Mucosa of rectum (tissue), 2 donors: ENCODE measurements around the gene RGS6.

Source experiments
- H3K27ac ChIP-seq, 2 donors: one replicate each; pipeline ENCODE4 v1.7.0; 2013; ENCODE audit warnings: inconsistent platforms in 2 of 2, low read depth in 2 of 2, low read length in 2 of 2
- H3K27me3 ChIP-seq, 2 donors: one replicate each; pipeline ENCODE4 v1.7.0; 2013; ENCODE audit warnings: low read length in 2 of 2; ENCODE audit not compliant: control insufficient read depth in 2 of 2, insufficient read depth in 2 of 2
- H3K36me3 ChIP-seq, 2 donors: one replicate each; pipeline ENCODE4 v1.7.0; 2013; ENCODE audit warnings: low read length in 2 of 2; ENCODE audit not compliant: control insufficient read depth in 2 of 2, insufficient read depth in 2 of 2
- H3K4me1 ChIP-seq, 2 donors: one replicate each; pipeline ENCODE4 v1.7.0; 2013; ENCODE audit warnings: low read length in 2 of 2, mild to moderate bottlenecking in 1 of 2; ENCODE audit not compliant: control insufficient read depth in 2 of 2, insufficient read depth in 2 of 2
- H3K4me3 ChIP-seq, 2 donors: one replicate each; pipeline ENCODE4 v1.7.0; 2013; ENCODE audit warnings: low read length in 2 of 2
- H3K9ac ChIP-seq, 2 donors: one replicate each; pipeline ENCODE4 v1.7.0; 2013; ENCODE audit warnings: low read length in 2 of 2, low read depth in 1 of 2, mild to moderate bottlenecking in 1 of 2
- H3K9me3 ChIP-seq, 2 donors: one replicate each; pipeline ENCODE4 v1.7.0; 2013; ENCODE audit warnings: low read length in 2 of 2; ENCODE audit not compliant: control insufficient read depth in 2 of 2
- donor health status: healthy.
- donor health status: Normal muscosa, but diverticular disease.

The RGS6 gene

DNA sequence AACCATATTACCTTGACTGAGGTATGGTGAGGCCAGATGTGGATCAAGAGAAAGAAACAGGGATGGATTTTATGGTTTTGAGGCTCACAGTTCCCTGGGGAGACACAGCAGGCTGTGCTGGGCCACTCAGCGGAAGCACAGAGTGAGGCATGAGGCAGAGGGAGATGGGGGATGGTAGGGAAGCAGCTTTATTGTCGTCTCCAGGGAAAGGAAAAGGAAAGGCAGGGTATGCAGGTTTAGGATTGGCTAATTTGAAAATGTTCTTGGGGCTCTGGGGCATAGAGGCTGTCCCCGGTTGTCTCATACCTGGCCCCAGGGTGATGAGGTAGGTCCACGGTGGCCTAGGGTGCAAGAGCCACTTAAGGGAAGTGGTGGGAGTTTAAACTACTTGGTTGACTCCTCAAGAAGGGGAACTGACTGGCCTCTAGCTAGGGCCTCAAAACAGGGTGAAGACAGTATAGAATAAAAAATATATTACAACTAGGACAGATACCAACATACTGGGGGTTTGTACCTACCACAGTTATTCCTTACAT is 322.8 kb downstream of the RGS6 start:
- no peak overlapping the region for H3K4me3 ChIP-seq
- no peak overlapping the region for H3K9ac ChIP-seq
- no peak overlapping the region for H3K27ac ChIP-seq
- no peaks in the 10 kb centered on the region for H3K36me3 ChIP-seq
- H3K27me3 ChIP-seq, result no peaks in the 10 kb centered on the region
- no peaks in the 10 kb centered on the region for H3K9me3 ChIP-seq
- H3K4me1 ChIP-seq, result no peaks in the 10 kb centered on the region

DNA sequence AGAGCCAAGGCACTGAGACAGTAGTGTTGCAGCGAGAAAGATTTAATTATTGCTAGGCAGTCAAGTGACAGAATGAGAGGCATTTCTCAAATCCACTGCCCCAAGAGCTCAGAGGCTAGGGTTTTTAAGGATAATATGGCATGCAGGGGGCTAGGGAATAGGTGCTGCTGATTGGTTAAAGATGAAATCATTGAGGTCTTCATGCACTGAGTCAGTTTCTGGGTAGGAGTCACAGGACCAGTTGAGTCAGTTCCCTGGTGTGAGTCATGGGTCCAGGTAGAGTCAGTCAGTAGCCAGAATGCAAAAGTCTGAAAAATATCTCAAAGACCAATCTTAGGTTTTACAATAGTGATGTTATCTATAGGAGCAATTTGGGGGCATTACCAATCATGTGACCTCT is 323.8 kb downstream of the RGS6 start:
- Histone ChIP-seq H3K27ac (no peak overlapping the region), H3K4me1 (no peaks in the 10 kb centered on the region), H3K9me3 (no peaks in the 10 kb centered on the region), H3K4me3 (no peak overlapping the region), H3K36me3 (no peaks in the 10 kb centered on the region), H3K27me3 (no peaks in the 10 kb centered on the region), H3K9ac (no peak overlapping the region)

DNA sequence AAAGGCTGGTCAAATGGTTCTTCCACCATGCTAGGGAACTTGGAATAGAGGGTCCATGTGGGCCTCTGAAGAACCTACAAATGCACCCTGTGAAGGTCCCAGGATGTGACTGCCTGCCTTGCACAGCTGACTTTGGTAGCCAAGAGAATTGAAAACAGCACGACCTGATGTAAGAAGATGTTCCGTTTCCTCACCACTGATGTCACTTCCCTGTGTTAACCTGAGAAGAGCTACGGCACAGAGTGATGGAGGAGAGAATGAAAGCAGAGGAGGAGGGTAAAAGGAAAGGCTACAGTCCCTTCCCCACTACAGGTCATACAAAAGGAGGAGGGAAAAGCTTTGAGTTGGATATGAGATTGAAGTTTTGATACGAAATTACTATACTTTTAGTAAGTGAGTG is 328.8 kb downstream of the RGS6 start:
- Histone ChIP-seq H3K4me3 (no peak overlapping the region), H3K9ac (no peak overlapping the region), H3K9me3 (no peaks in the 10 kb centered on the region), H3K4me1 (no peaks in the 10 kb centered on the region), H3K36me3 (no peaks in the 10 kb centered on the region), H3K27ac (no peak overlapping the region), H3K27me3 (no peaks in the 10 kb centered on the region)

DNA sequence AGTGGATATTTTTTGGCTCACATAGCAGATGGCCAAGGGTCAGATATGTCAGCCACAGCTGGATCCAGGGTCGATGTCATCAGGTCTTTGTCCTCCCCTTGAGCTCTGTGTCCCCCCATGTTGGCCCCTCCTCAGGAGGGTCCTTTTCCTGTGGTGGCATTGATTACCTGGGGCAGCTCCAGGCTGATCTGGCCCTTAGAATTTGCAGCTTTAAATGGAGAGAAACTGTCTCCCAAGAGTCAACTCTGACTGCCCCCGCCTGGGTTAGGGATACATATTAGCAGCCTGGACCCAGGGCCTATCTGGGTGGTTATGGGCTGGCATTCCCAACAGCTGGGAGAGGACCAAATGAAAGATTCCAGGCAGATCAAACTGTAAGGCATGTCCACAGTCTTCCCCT is 330.5 kb downstream of the RGS6 start:
- Histone ChIP-seq H3K9me3 (no peaks in the 10 kb centered on the region), H3K9ac (no peak overlapping the region), H3K4me1 (no peaks in the 10 kb centered on the region), H3K27ac (no peak overlapping the region), H3K27me3 (no peaks in the 10 kb centered on the region), H3K4me3 (no peak overlapping the region), H3K36me3 (no peaks in the 10 kb centered on the region)

DNA sequence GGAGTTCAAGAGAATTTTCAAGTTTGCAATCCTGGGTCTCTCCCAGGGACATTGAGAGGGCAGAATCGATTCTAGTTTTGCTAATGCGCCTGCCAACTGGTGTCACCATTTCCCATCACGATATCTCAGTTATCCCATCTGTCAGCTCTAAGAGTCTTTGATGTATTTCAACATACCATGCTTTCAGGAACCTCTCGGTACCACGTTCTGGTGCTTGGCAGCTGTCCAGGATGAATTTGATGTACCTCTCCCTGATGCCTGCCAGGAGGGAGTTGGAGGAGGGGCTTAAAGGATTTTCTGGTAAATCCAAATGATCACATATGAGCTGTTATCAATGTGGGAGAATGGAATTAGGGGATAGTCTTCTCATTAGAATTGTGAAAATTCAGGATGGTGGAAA is 332.5 kb downstream of the RGS6 start:
- H3K4me1 ChIP-seq, result no peaks in the 10 kb centered on the region
- H3K9ac ChIP-seq, result no peak overlapping the region
- H3K36me3 ChIP-seq, result no peaks in the 10 kb centered on the region
- H3K27ac ChIP-seq, result no peak overlapping the region
- H3K27me3 ChIP-seq, result no peaks in the 10 kb centered on the region
- no peaks in the 10 kb centered on the region for H3K9me3 ChIP-seq
- no peak overlapping the region for H3K4me3 ChIP-seq

DNA sequence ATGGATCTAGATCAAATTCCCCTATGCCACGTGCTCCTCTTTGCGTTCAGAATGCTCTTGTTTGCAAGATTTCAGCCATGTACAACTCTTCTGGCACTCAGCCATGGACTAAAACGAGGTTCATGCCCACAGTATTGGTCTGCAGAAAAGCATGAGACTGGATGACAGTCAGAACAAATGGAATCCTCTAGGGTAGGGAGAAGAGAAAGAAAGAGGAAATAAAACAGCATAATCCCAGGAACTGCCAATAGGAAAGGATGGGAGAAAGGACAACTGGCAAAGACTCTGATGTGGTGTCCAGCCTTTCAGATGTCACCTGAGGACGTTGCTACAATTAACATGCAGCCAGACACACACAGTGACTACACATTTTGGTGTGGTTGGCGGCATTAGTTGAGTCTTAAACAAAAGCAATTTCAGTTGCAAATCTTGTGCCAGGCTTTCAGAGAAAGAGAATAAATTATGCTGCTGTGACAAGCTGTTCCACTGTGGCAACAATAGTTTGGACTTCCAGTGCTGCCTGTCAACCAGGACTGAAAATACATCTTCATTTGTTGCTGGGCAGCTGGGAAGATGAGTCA is 338.0 kb downstream of the RGS6 start:
- H3K4me1 ChIP-seq, result no peaks in the 10 kb centered on the region
- no peak overlapping the region for H3K9ac ChIP-seq
- H3K27ac ChIP-seq, result no peak overlapping the region
- H3K4me3 ChIP-seq, result no peak overlapping the region
- no peaks in the 10 kb centered on the region for H3K9me3 ChIP-seq
- H3K27me3 ChIP-seq, result no peaks in the 10 kb centered on the region
- H3K36me3 ChIP-seq, result no peaks in the 10 kb centered on the region

DNA sequence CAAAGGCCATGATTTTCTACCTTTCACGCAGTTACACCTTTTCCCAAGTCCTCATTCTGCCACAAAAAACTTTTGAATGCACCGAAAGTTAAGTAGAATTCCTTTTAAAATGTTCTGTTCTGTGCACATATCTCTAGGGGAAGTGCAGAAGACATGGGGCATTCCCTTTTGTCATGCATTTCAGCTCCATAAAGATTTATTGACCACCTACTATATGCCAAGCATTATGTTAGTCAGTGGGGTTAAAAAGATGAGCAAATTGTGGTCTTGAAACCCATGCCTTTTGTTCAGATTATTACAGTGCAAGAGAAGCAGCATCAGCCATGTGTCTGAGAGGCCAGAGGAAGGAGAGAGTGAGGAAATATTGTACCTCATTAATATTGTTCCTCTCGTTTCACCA is 338.5 kb downstream of the RGS6 start:
- H3K4me3 ChIP-seq, result no peak overlapping the region
- H3K27ac ChIP-seq, result no peak overlapping the region
- H3K36me3 ChIP-seq, result no peaks in the 10 kb centered on the region
- peaks cover 0 to 1% of the 10 kb centered on the region in 2 donors for H3K9me3 ChIP-seq
- H3K9ac ChIP-seq, result no peak overlapping the region
- H3K27me3 ChIP-seq, result no peaks in the 10 kb centered on the region
- no peaks in the 10 kb centered on the region for H3K4me1 ChIP-seq

DNA sequence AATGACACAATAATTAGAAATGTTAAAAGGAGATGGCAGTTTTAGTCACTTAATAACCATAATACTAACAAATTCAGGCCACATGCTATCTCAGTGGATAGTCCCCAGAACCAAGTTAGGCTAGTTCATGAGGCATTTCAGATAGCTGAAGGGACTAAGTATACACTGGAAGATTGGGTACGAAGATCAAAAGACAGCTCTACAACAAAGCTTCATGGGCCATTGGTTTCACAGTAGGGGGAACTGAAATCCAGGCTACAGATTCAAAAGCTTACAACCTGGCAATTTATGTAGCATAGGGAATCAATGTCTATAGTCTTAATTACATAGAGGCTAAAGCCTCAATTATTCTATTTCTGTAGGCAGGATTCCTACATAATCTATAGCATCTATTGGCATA is 343.0 kb downstream of the RGS6 start:
- Histone ChIP-seq H3K27me3 (no peaks in the 10 kb centered on the region), H3K27ac (no peak overlapping the region), H3K36me3 (no peaks in the 10 kb centered on the region), H3K9ac (no peak overlapping the region), H3K4me1 (no peaks in the 10 kb centered on the region), H3K4me3 (no peak overlapping the region), H3K9me3 (peaks cover 0 to 2% of the 10 kb centered on the region in 2 donors)

DNA sequence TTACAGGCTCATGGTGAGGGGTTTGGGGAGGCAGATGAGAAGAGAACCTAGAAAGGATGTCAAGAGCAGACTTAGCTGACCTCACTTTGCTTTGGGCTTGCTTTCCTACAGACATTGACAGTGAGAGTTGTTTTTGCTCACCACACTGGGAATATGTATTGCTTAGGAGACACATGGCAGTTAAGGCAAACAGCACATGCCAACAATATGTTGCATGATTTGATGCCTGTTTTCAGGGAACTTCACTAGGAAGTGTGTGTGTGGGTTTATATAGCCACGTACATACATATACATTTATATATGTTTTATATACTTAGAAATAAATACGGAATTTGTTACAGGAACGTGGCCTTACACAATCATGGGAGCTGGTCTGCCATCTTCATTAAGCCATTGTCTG is 346.1 kb downstream of the RGS6 start:
- Histone ChIP-seq H3K9ac (no peak overlapping the region), H3K27me3 (no peaks in the 10 kb centered on the region), H3K27ac (no peak overlapping the region), H3K9me3 (peaks cover 0 to 2% of the 10 kb centered on the region in 2 donors), H3K4me1 (no peaks in the 10 kb centered on the region), H3K36me3 (no peaks in the 10 kb centered on the region), H3K4me3 (no peak overlapping the region)

DNA sequence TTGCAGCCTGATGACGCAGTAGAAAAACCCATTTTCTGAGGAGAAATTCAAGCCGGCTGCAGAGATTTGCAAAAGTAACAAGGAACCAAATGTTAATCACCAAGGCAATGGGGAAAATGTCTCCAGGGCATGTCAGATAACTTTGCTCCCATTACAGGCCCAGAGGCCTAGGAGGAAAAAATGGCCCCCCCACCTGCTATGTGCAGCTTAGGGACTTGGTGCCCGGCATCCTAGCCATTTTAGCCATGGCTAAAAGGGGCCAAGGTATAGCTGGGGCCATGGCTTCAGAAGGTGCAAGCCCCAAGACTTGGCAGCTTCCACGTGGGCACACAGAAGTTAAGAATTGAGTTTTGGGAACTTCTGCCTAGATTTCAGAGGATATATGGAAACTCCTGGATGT is 351.9 kb downstream of the RGS6 start:
- Histone ChIP-seq H3K9me3 (no peaks in the 10 kb centered on the region), H3K27me3 (no peaks in the 10 kb centered on the region), H3K9ac (no peak overlapping the region), H3K27ac (no peak overlapping the region), H3K4me3 (no peak overlapping the region), H3K4me1 (no peaks in the 10 kb centered on the region), H3K36me3 (no peaks in the 10 kb centered on the region)

DNA sequence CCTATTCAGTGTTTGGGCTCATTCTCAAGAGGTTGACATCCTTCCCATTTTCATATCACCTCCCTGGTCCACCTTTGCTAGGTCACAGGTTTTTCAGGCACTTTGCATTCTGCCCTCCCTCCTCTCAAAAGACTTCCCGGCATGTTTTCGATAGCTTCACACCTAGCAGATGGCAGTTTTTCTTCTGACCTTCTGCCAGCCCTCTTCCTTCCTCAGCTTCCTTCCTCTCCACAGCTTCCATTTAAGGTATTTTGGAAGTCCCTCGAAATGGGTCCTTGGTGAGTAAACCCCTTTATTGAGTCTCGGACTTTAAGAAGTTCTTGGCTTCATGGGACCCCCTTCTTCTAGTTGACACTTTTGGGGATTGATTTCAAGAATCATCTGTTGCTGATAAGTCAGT is 358.0 kb downstream of the RGS6 start:
- no peaks in the 10 kb centered on the region for H3K4me1 ChIP-seq
- H3K4me3 ChIP-seq, result no peak overlapping the region
- H3K27me3 ChIP-seq, result no peaks in the 10 kb centered on the region
- H3K27ac ChIP-seq, result no peak overlapping the region
- no peaks in the 10 kb centered on the region for H3K36me3 ChIP-seq
- H3K9me3 ChIP-seq, result no peaks in the 10 kb centered on the region
- H3K9ac ChIP-seq, result no peak overlapping the region
